ENCODE results near the gene AFM. TPM values are rescaled to one million over a fixed set of nuclear protein-coding genes. Genes with fewer than 3 reads are reported as not detected.

AFM gene
- polyA plus RNA-seq, 1 donor from 2014 or later = not detected

- Histone ChIP-seq H2AFZ (ENCODE audit: low read depth, low read length) (no peak overlapping the region), H3K9me2 (ENCODE audit: insufficient read depth, low read length) (no peaks in the 10 kb centered on the region), H3K4me3 (ENCODE audit: low read length) (no peak overlapping the region), H3K79me2 (replicated peaks; ENCODE audit: insufficient read depth, low read length) (no peaks in the 10 kb centered on the region), H4K20me1 (ENCODE audit: insufficient read depth) (no peaks in the 10 kb centered on the region), H3K9ac (ENCODE audit: low read length) (no peak overlapping the region), H3K4me2 (ENCODE audit: low read length) (no peak overlapping the region), H3K27me3 (ENCODE audit: insufficient read depth, low read depth, low read length) (peaks cover 13% of the 10 kb centered on the region), H3K9me3 (ENCODE audit: low read length) (no peaks in the 10 kb centered on the region), H3F3A (ENCODE audit: insufficient read depth, low read length, poor library complexity, severe bottlenecking) (no peaks in the 10 kb centered on the region), H3K27ac (ENCODE audit: low read length) (no peak overlapping the region), H3K36me3 (ENCODE audit: insufficient read depth, low read length) (no peaks in the 10 kb centered on the region)
- no peak for TF ChIP-seq REST (IDR thresholded peaks at IDR 0.05; ENCODE audit: borderline replicate concordance)
- no peak for TF ChIP-seq MXI1 (conservative IDR thresholded peaks at IDR 0.05; ENCODE audit: poor library complexity, severe bottlenecking)
- TF ChIP-seq POLR2AphosphoS5 (IDR thresholded peaks at IDR 0.05) = no peak
- no peak for TF ChIP-seq RAD21 (conservative IDR thresholded peaks at IDR 0.05)
- no peak for TF ChIP-seq EZH2 (IDR thresholded peaks at IDR 0.05; ENCODE audit: borderline replicate concordance, insufficient read depth, low read length, poor library complexity, severe bottlenecking)
- TF ChIP-seq, protein P1, sequence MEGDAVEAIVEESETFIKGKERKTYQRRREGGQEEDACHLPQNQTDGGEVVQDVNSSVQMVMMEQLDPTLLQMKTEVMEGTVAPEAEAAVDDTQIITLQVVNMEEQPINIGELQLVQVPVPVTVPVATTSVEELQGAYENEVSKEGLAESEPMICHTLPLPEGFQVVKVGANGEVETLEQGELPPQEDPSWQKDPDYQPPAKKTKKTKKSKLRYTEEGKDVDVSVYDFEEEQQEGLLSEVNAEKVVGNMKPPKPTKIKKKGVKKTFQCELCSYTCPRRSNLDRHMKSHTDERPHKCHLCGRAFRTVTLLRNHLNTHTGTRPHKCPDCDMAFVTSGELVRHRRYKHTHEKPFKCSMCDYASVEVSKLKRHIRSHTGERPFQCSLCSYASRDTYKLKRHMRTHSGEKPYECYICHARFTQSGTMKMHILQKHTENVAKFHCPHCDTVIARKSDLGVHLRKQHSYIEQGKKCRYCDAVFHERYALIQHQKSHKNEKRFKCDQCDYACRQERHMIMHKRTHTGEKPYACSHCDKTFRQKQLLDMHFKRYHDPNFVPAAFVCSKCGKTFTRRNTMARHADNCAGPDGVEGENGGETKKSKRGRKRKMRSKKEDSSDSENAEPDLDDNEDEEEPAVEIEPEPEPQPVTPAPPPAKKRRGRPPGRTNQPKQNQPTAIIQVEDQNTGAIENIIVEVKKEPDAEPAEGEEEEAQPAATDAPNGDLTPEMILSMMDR (IDR thresholded peaks at IDR 0.05; ENCODE audit: poor library complexity, severe bottlenecking) = no peak
- TF ChIP-seq TAF1 (IDR thresholded peaks at IDR 0.05; ENCODE audit: low read depth) = no peak
- TF ChIP-seq SMC3 (conservative IDR thresholded peaks at IDR 0.05; ENCODE audit: poor library complexity) = no peak
- TF ChIP-seq EP300 (conservative IDR thresholded peaks at IDR 0.05; ENCODE audit: poor library complexity, severe bottlenecking) = no peak
Observed at GRCh38 chr4:73456177-73457022, 25.1 kb upstream of the AFM start.

DNA sequence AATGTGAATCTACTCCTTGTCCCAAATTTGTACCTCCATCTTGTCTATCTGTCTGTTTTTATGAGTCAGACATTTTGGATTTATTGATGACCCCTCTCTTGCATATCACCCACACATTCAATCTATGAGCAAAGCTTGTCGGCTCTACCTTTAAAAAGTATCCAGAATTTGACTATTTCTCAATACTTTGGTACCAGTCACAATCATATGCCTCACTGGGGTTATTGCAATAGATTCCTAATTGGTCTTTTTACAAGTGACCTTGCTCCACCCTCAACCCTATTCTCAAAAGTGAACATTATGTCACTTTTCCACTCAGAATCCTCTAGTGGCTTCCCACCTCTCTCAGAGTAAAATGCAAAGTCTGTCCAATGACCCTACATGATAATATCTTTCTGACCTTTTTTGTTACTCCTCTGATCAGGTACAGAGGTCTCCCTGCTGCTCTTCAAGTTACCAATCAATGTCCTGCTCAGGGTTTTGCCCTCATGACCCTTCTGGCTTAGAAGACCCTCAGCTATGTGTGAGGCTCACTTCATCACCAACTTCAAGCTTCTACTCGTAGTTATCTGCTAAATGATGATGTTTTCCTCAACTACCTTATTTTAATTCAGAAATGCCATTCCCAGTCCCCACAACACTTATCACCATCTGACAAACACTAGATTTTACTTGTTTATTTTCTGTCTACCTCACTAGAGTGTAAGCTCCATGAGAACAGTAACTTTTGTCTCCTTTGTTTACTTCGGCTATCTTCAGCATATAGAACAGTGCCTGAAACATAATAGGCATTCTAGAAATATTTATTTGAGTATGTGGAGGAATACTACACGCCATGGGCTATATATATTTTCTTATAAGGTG, 23.1 kb upstream of the AFM start:
- TF ChIP-seq REST (IDR thresholded peaks at IDR 0.05; ENCODE audit: borderline replicate concordance) (no peak), MXI1 (conservative IDR thresholded peaks at IDR 0.05; ENCODE audit: poor library complexity, severe bottlenecking) (no peak), TAF1 (IDR thresholded peaks at IDR 0.05; ENCODE audit: low read depth) (no peak), EZH2 (IDR thresholded peaks at IDR 0.05; ENCODE audit: borderline replicate concordance, insufficient read depth, low read length, poor library complexity, severe bottlenecking) (no peak), EP300 (conservative IDR thresholded peaks at IDR 0.05; ENCODE audit: poor library complexity, severe bottlenecking) (no peak), SMC3 (conservative IDR thresholded peaks at IDR 0.05; ENCODE audit: poor library complexity) (no peak), RAD21 (conservative IDR thresholded peaks at IDR 0.05) (no peak), POLR2AphosphoS5 (IDR thresholded peaks at IDR 0.05) (no peak)
- TF ChIP-seq, protein P1 (IDR thresholded peaks at IDR 0.05; ENCODE audit: poor library complexity, severe bottlenecking) = no peak
- no peaks in the 10 kb centered on the region for H3F3A ChIP-seq (ENCODE audit: insufficient read depth, low read length, poor library complexity, severe bottlenecking)
- H3K27ac ChIP-seq (ENCODE audit: low read length) = no peak overlapping the region
- no peaks in the 10 kb centered on the region for H3K36me3 ChIP-seq (ENCODE audit: insufficient read depth, low read length)
- no peak overlapping the region for H3K9ac ChIP-seq (ENCODE audit: low read length)
- H3K79me2 ChIP-seq (replicated peaks; ENCODE audit: insufficient read depth, low read length) = no peaks in the 10 kb centered on the region
- no peaks in the 10 kb centered on the region for H4K20me1 ChIP-seq (ENCODE audit: insufficient read depth)
- H2AFZ ChIP-seq (ENCODE audit: low read depth, low read length) = no peak overlapping the region
- no peak overlapping the region for H3K4me3 ChIP-seq (ENCODE audit: low read length)
- H3K9me3 ChIP-seq (ENCODE audit: low read length) = no peaks in the 10 kb centered on the region
- H3K4me2 ChIP-seq (ENCODE audit: low read length) = no peak overlapping the region
- H3K27me3 ChIP-seq (ENCODE audit: insufficient read depth, low read depth, low read length) = peaks cover under 1% of the 10 kb centered on the region
- no peaks in the 10 kb centered on the region for H3K9me2 ChIP-seq (ENCODE audit: insufficient read depth, low read length)
